GM06990 (cell line): ENCODE data around the gene RHOG.

Experiments used
- DNase-seq: peaks from one replicate; pipeline ENCODE4 v3.0.0-alpha.2; 2011; ENCODE audit not compliant: insufficient read length; ENCODE audit errors: extremely low read depth
- H3K27me3 ChIP-seq: replicated peaks from 2 replicates; pipeline ENCODE4 v1.6.0; 2011; ENCODE audit warnings: low read length; ENCODE audit not compliant: control insufficient read depth, insufficient read depth
- H3K36me3 ChIP-seq: 2 replicates; pipeline ENCODE4 v1.5.1; 2011; ENCODE audit warnings: low read length; ENCODE audit not compliant: control insufficient read depth, insufficient read depth
- H3K4me3 ChIP-seq: replicated peaks from 2 replicates; pipeline ENCODE4 v1.5.1; 2011; ENCODE audit warnings: low read depth, mild to moderate bottlenecking, control low read depth, low read length
- CTCF ChIP-seq: IDR thresholded peaks from 2 replicates; pipeline ENCODE4 v1.5.1; 2011; ENCODE audit warnings: low read length, control low read depth, mild to moderate bottlenecking, inconsistent platforms; ENCODE audit not compliant: insufficient read depth, poor library complexity, severe bottlenecking

Gene RHOG

GRCh38 chr11:3880724-3881123 lies 40.0 kb upstream of the RHOG start:
- peaks cover 1% of the 10 kb centered on the region; the same call in 1 of the 2 replicates for H3K36me3 ChIP-seq
- no peak for DNase-seq
- H3K27me3 ChIP-seq, result no peaks in the 10 kb centered on the region
- no peak for TF ChIP-seq CTCF
- no peak overlapping the region for H3K4me3 ChIP-seq

GRCh38 chr11:3879967-3880542 lies 39.3 kb upstream of the RHOG start:
- Histone ChIP-seq H3K36me3 (peaks cover 1% of the 10 kb centered on the region; the same call in 1 of the 2 replicates), H3K27me3 (no peaks in the 10 kb centered on the region), H3K4me3 (no peak overlapping the region; the same call in 1 of the 2 replicates)
- no peak for DNase-seq
- no peak for TF ChIP-seq CTCF

- TF ChIP-seq CTCF, result no peak
- Histone ChIP-seq H3K27me3 (no peaks in the 10 kb centered on the region), H3K36me3 (peaks cover 1% of the 10 kb centered on the region; the same call in 1 of the 2 replicates), H3K4me3 (peak overlapping the region; percentile 22; the same call in 1 of the 2 replicates)
- peak; percentile 65 for DNase-seq
These were observed 38.6 kb upstream of the RHOG start for GRCh38 chr11:3879216-3879966.

- no peak for TF ChIP-seq CTCF
These were observed 37.5 kb upstream of the RHOG start for GRCh38 chr11:3878258-3878584.

GRCh38 chr11:3877364-3878257 lies 36.9 kb upstream of the RHOG start:
- no peak for DNase-seq
- TF ChIP-seq CTCF, result no peak
- Histone ChIP-seq H3K27me3 (no peaks in the 10 kb centered on the region), H3K4me3 (no peak overlapping the region), H3K36me3 (no peaks in the 10 kb centered on the region)

More at GRCh38 chr11:3878258-3878584, 37.5 kb upstream of the RHOG start:
- Histone ChIP-seq H3K36me3 (no peaks in the 10 kb centered on the region), H3K4me3 (no peak overlapping the region), H3K27me3 (no peaks in the 10 kb centered on the region)
- no peak for DNase-seq
